Measurements from ENCODE around the gene SDHAF1. TPM values are rescaled to one million over a fixed set of nuclear protein-coding genes. Genes with fewer than 3 reads are reported as not detected.
"Not testable (repeated sequence)": the region's sequence is repeated elsewhere in the genome, so short reads cannot be mapped to it uniquely, and the experiment has no call there.

Gene SDHAF1, protein sequence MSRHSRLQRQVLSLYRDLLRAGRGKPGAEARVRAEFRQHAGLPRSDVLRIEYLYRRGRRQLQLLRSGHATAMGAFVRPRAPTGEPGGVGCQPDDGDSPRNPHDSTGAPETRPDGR
- total RNA-seq, result 10.2 TPM

DNA sequence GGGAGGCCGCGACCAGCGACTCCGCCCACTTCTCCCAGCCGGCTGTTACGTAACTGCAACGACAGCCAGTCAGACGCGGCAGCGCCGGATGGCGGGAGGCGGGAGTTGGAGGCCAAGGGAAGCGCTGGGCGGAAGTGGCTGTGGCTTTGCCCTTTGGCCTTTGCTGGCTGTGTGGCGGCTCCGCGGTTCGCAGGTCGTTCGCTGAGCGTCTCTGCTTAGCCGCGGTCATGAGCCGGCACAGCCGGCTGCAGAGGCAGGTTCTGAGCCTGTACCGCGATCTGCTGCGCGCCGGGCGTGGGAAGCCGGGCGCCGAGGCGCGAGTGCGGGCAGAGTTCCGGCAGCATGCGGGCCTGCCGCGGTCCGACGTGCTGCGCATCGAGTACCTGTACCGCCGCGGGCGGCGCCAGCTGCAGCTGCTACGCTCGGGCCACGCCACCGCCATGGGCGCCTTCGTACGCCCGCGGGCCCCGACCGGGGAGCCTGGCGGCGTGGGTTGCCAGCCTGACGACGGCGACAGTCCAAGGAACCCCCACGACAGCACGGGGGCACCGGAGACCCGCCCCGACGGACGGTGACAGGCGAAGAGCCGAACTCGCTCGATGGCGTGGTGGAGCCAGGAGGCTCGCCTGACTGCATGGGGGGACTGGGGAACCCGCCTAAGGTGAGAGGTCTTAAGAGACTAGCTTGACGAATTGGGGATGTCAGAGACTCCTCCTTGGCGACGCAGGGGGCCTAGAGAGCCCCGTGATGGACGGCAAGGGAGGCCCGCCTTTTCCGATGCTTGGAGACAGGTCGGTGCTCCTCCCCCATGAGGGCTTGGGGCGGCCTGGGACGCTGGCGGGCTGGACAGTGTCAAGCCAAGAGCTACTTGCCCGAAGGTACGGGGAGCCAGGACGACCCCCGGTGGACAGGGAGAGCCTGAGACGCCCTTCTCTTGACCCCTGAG, at the start of gene SDHAF1:
TSS of gene SDHAF1 (plus strand) at position 141 of the 946 bp plus-strand sequence. CDS start at position 228, 87 bp downstream.
- ATAC-seq, result peak; percentile 91

DNA sequence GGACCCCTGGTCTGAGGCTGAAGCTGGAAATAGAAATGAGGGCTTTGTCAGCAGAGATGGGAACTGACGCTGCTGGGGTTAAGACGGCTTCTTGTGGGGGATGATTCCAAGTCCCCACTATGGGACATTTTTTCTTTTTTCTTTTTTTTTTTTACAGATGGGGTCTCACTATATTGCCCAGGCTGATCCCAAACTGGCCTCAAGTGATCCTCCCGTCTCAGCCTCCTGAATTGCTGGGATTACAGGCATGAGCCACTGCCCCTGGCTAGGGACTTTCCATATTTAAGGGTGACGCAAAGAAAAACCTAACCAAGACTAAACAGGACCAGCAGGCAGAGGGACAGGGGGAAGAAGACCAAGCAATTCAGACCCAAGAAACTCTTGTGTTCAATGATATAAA, 48.8 kb upstream of the SDHAF1 start:
- ATAC-seq, result no peak

DNA sequence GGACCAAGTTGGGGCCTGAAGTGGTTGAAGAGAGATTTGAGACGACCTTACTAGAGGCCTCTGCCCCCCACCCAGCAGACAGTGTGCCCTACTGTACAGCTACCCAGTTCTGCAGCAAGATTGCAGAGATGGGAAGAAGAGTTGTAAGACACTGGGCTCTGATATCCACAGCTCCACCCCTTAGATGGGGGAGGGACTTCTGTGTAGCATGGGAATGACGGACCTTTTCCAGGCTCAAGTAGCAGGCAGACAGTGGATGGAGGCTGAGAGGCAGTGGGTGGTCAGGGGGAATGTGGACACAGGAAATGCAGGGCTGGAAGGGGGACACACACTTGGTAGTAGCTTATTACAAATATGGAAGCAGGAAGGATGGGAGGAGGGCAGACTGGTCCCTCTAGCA, 45.9 kb upstream of the SDHAF1 start:
- ATAC-seq, result no peak

DNA sequence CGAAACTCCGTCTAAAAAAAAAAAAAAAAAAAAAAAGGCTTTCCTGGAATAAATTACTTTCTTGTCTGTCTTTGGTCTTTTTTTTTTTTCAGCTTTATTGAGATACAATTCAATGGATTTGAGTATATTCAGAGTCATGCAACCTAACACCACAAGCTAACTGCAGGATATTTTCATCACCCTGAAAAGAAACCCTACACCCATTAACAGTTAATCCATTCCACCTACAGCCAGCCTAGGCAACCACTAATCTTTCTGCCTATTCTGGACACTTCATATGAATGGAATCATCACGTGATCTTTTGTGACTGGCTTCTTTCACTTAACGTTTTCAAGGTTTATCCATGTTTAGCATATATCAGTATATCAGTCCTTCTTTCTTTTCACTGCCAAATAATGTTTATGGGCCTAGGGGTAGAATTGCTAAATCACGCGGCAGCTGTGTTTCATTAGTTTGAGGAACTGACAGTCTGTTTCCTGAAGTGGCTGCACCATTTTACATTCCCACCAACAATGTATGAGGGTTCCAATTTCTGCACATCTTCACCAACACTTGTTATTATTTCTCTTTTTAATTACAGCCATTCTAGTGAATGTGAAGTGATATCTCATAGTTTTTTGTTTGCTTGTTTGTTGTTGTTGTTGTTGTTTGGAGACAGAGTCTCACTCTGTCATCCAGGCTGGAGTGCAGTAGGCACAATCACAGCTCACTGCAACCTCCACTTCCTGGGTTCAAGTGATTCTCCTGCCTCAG, 38.9 kb upstream of the SDHAF1 start:
- no peak for ATAC-seq

DNA sequence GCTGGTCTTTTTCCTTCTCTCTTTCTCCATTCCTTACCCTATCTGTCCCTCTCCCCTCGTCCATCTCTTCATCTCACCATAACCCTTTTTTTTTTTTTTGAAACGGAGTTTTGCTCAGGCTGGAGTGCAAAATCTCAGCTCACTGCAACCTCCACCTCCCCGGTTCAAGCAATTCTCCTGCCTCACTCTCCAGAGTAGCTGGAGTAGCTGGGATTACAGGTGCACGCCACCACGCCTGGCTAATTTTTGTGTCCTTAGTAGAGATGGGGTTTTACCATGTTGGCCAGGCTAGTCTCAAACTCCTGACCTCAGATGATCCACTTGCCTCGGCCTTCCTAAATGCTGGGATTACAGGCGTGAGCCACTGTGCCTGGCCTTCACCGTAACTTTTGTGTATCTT, 37.6 kb upstream of the SDHAF1 start:
- ATAC-seq, result not testable (repeated sequence)

DNA sequence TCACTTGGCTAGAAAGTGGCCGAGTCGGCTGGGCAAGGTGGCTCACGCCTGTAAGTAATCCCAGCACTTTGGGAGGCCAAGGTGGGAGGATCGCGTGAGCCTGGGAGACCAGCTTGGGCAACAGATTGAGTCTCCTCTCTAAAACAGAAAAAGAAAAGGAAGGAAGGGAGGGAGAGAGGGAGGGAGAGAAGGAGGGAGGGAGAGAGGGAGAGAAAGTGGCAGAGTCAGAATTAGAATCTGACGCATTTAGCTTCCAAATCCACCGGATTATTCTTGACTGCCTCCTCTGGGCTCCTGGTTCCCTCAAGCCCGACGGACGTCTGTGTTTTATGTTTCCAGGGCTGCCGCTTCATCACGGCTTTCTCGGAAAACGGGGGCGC, 36.3 kb upstream of the SDHAF1 start:
- no peak for ATAC-seq

DNA sequence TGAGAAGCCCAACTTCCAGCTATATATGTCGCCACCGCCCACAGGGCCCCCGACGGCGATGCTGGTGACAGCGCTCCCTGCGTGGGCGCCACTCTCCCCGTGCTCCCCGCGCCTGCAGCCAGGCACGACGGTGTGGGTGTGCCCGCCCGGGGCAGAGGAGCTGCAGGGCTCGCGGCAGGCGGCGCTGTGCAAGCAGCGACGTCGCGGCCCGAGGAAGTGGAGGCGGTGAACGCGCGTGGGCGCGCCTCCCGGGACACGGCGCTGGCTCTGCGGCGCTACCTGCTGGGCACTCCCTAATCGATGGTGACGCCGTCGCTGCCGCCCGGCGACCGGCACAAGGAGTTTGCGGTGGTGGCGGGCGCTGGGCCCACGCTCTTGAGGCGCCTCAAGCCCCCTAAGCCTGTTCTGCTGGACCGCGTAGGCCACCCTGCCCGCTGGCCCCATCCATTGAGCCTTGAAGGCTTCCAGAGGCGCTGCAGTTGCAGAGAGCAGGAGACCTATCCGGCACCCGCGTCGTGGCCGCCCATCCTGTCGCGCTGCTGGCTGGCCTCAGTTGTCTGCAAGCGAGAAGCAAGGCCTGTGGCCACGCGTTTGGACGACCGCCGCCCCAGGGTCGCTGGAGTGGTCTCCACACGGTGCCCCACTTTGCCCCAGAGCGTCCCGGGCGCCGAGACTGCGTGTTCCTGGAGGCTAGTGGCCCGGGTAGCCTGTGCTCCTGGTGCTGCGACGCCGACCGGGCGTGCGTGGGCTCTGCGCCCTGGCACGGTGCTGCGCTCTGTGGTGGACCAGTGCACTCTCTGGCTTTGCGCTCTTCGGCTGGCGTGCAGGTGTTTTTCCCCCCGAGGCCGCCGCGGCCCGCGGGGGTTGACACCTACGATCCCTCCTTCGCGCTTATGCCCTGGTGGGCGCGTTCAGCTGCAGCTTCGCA, 35.7 kb upstream of the SDHAF1 start:
- peak; percentile 81 for ATAC-seq

DNA sequence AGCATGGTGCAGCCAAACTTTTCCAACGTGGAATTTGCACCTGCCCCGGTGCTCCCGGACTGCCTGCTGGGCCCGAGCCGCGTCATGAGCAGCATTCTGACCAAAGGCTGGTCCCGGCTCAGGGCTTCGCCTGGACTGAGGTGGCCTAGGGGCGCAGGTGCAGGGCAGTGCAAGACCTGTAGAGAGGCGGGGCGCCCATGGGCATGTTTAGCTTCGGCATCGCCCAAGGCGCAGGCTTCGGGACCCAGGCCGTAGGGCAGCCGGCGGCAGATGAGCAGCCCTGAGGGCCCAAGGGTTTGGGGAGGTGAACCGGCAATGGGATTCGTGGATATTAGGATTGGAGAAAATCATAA, 35.0 kb upstream of the SDHAF1 start:
- ATAC-seq, result no peak

DNA sequence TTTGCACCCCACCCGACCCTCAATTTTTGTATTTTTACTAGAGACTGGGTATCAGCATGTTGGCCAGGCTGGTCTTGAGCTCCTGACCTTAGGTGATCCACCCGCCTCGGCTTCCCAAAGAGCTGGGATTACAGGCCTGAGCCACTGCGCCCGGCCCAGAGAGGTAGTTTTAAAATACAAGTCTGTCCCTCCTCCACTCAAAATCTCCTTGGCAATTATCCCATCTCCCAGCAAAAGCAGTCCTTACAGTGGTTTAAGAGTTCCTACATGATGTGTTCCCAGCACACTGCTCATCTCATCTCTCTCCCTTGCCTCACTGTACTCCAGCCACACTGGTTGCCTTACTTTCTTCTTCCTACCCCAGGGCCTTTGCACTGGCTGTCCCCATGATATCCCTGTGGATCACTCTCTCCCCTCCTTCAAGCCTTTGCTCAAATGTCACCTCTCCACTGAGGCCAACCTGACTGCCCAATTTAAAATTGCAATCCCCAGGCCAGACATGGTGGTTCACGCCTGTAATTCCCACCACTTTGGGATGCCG, 34.5 kb upstream of the SDHAF1 start:
- no peak for ATAC-seq

DNA sequence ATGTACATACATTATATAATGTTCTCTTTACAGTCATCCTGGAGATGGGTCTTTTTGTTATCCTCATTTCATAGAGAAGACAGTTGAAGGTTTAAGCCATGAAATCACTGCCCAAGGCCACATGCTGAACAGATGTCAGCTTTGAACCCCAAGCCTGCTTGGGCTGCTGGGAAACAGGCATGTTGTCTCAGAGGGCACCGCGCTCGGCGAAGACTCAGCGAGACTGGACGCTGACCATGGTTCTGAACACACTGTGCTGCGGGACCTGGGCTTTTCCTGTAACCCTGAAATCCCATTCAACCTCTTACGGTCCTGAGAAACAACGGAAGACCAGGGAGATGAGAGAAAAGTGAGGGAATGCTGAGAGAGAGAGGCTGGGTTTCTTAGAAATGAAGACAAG, 31.5 kb upstream of the SDHAF1 start:
- ATAC-seq, result no peak

DNA sequence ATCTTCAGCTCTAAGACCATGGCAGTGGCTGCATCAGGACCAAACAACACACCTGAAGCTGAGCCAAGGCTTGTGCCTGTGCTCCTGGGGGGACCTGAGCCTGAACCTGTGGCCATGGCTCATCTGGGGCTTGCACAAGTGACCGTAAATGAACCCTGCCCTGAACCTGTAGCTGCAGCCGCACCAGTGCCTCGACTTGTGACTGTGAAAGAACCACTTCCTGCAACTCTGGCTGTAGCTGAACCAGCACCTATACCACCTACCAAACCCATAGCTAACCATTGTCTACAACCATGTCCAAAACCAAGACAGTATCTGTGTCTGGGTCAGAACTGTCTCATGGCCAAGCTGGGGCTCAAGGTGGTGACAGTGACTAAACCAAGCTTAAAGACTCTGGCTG, 28.2 kb upstream of the SDHAF1 start:
- ATAC-seq, result no peak

DNA sequence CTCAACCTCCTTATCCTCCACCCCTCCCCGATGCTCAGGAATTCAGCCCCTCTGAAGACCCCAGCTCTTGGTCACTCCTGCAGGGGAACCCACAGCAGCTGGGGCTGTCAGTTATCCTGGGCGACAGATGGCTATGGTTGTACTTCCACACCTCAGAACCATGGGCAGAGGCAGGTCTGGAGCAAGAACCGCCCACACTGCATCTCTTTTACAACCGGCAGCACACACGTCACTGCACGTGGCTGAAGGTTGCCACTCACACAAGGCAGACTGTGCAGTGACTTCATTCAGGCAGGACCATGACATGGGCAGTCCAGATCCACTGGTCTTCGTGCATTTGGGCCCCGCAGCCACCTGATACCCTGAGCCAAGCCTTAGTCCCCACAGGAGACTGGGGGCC, 21.5 kb upstream of the SDHAF1 start:
- no peak for ATAC-seq

DNA sequence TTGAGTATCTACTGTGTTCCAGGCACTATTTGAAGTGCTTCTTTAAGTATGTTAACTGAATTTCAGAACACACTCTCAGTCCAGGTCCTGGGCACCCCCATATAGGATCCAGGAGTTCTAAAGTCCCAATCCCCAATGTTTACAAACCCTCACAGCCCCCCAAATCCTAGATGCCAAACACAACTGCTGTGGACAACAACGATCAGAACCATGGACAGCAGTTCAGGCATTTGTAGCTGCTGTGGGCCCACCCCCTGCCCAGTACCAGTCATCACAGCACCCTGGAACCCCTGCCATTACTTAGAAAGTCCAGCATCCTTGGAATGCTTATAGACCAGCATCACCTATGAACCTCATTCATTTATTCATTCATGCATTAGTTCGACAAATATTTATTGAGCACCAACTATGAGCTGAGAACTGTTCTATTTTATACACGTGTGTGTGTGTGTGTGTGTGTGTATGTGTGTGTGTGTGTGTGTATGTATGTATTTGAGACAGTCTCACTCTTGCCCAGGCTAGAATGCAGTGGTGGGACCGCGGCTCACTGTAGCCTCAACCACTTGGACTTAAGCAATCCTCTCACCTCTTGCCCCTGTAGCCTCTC, 19.3 kb upstream of the SDHAF1 start:
- no peak for ATAC-seq

DNA sequence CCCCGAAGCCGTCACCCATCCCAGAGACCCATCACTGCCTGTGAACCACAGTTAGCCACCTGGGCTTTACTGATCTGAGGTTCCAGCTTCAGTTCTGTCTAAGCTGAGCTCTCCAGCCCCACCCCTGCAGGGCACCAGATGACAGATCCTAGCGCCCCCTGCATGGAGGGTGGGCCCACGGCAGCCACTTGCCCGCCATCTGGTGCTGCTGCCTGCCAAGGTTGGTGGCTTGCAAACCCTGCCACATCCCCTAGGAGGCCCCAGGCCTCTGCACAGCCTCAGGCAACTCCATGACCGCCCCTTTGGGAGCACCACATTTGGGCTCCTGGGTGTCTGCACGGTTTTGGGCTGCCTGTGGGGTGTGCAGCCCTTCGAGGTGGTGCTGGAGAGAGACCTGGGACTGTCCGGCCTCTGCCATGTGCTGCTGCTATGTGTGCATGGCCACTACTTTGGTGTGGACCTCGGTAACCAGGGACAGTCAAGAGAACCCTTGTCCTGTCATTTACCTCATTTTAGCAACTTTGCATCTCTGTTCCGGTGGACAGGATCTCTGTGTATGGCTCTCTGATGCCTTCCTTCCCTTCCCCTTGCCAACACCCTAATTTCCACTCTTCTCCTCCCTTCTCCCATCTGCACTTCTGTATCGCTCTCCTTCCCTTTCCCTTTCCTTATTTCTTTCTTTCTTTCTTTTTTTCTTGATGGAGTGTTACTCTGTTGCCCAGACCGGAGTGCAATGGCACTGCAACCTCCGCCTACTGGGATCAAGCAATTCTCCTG, 17.4 kb upstream of the SDHAF1 start:
- ATAC-seq, result no peak

DNA sequence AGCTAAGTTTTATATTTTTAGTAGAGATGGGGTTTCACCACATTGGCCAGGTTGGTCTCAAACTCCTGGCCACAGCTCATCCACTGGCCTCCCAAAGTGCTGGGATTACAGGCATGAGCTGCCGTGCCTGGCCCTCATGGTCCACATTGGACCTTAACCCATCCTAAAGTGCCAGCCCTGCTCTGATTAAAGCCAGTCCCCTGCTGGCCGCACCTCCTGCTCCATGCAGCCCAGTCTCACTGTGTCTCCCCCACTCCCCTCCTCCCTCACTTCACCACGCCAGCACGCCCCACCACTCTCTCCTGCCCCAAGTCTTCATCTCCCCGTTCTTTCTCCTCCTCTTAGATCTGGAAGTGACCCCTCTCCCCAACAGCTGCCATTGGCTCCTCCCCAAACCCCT, 16.7 kb upstream of the SDHAF1 start:
- ATAC-seq, result no peak

DNA sequence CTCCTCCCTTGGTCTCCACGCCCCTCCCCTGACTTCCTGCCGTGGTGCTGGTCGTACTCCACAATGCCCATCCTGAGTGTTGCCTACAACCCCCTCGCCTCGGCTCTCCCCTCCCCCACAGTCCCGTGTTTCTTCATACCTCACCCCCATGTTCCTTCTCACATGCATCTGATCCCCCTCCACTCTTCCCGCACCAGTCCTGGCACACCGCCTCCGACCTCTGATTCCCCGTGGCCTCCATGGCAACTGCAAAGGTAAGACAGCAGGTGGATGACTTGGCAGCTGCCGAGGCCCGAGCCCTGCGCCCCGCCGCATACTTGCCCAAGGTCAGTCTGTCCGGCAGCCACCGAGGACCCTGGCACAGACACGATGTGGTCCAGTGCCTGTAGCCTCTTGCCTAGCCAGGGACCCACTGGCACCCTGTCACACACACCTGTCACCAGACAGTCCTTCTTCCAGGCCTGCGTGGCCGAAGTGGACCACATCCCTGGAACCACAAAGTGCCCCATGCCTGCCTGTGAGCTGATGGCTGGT, 16.1 kb upstream of the SDHAF1 start:
- ATAC-seq, result no peak

DNA sequence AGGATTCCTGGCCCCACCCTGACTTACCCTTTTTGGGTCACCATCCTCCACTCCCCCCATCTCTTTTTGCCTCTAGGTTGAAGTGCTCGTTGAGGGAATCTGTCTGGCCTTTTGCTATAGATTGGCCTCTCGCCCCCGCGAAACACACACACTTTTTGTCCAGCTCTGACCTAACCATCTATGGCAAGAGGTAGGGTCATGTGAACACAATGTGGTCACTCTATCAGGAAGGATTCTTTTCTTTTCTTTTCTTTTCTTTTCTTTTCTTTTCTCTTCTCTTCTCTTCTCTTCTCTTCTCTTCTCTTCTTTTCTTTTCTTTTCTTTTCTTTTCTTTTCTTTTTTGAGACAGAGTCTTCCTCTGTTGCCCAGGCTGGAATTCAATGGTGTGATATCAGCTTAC, 14.0 kb upstream of the SDHAF1 start:
- not testable (repeated sequence) for ATAC-seq

DNA sequence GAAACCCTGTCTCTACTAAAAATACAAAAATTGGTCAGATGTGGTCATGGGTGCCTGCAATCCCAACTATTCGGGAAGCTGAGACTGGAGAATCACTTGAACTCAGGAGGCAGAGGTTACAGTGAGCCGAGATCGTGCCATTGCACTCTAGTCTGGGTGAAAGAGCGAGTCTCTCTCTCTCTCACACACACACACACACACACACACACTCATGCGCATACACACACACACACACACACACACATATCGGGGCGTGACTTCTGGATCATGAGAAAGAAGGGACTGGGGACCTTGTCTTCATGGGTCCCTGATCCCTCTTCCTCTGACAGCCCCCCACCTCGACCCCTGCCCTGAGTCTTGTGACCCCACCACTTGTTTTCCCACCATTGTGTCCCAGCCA, 11.8 kb upstream of the SDHAF1 start:
- ATAC-seq, result no peak

DNA sequence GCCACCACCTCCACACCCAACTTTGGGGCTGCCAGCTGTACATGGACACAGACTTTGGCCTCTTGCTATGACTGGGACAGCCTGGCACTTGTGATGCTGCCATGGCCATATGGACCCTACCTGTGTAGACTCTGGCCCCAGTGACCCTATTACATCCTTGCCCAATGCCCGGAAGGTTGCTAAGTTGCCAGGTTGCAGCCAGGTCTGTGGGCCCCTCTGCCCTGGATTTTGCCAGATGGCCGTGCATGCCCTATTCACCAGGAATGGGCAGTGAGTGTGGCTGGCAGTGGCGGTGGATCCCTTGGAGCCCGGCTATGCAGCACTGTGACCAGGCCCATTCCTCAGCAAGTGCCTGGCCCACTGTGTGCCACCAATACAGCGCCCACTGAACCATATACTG, 8.9 kb upstream of the SDHAF1 start:
- ATAC-seq, result no peak

DNA sequence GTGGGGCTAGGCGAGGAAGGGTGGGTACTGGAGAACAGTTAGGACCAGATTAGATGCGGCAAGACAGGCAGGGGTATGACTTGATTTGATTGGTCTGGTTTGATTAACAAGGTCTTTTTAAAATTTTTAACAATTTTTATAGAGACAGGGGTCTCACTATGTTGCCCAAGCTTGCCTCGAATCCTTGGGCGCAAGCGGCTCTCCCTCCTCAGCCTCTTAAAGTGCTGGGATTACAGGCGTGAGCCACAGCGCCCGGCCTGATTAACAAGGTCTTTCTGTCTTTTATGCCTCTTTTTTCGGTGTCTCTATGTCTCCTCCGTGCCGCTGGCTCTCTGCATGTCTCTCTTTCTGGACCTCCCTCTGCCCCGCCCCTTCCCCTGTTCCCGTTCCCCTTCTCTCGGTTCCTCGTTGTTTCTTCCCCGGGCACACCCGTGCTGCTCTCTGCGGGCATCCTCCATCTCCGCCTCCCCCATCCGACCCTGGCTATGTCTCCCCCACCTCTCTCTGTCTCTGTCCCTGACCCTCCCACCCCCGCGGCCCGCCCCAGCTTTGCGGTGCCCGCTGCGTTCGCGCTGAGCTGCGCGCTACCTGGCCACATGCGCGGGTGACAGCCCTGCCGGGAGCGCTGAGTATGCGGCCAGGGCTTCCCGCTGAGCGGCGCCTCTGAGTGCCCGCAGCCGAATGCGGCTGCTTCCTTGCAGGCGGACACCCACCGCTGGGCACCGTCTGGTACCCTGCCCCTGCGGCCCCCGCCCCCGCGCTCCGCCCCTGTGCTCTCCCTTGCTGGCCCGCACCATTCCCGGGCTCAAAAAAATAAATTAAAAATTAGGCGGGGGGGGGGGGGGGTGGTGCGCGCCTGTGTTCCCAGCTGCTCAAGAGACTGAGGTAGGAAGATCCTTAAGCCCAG, 8.1 kb upstream of the SDHAF1 start:
- ATAC-seq, result no peak
